HK-2 (cell line): ENCODE measurements around the gene CHD5.

Experiments
- DNase-seq: peaks from one replicate; pipeline ENCODE4 v3.0.0-alpha.2; 2018; ENCODE audit not compliant: unreplicated experiment

Gene CHD5

DNA sequence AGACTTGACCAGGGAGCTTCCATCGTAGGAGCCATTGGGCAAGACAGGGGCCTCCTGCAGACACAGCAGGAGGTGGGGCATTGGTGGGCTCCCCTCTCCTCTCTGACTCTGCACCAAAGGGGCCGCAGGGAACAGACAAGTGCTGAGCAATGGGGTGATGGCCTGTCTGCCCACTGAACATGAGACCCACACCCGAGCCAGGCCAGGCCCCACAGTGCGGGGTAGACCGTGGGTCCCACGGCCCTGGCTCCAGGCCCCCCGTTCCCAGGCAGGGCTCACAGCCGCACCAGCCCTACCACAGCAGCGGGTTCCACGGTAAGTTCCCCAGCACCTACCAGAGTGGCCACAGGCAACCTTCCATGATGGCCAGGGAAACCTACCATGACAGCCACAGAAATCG lies 45.9 kb downstream of the CHD5 start:
- DNase-seq, result no peak

GRCh38 chr1:6133146-6133895 lies 46.8 kb downstream of the CHD5 start:
- no peak for DNase-seq

DNA sequence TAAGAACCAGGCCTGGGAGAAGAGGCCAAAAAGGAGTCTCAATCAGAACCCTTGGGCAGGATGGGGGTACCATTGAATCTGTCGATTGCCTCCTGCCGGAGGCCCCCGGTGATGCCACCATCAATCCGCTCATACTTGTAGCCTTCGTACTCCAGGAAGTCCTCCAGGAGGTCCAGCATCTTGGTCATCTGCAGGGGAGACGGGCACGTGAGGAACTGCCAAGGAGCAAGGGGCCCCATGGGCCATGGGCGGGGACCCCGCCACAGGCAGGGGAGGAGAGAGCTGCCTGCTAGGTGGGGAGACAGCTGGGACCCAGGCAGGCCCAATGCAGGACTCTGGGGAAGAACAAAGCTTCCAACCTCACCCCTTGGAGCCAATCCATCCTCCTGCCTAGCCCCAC lies 48.6 kb downstream of the CHD5 start:
- DNase-seq, result no peak

DNA sequence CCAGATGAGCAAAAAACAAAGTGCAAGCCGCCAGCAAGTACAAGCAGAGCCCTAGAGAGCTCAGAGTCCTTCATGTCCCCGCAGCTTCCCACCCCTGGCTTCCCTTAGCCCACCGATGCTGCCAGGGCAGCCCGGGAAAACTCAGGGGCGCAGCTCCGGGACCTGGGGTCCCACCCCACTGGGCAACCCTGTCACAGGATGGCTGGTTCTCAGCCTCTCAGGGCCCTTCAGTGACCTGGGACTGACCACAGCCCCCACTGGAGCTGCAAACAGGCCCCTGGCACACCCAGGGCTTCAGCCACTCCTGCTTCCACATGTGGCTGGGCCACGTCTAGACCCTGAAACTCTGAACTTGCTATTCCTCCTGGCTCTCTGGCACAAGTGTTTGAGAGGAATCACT lies 49.5 kb downstream of the CHD5 start:
- no peak for DNase-seq

DNA sequence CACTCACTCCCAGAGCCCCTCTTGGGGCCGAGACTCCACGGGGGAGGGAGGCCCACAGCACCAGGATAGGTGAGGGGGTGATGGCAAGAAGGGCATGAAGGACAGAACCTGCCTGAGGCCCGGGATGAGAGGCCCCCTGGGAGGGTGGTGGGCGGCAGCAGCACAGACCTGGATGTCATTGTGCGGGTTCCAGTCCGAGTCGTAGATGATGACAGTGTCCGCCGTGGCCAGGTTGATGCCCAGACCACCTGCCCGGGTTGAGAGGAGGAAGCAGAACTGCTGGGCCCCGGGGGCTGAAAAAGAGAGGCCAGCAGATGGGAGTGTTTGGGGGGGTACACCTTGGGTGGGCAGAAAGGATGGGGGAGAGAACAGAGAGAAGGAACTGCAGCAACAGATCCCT lies 50.1 kb downstream of the CHD5 start:
- DNase-seq, result no peak

DNA sequence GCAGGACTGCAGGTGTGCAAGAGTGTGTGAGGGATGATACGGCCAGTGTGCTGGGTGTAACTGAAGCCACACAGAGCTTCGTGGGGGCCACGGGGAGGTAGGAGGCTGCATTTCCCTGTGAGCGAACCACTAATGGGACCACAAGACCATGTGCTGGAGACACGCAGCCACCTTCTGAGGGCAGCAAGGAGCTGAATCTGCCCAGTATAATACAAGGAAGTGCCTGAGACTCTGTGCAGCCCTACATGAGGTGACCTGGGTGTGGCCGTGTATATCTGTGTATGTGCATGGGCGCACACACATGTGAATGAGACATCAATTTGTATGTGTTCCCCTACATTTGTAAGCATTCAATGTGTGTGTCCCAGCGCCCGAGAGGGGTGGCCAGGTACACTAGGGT lies 50.8 kb downstream of the CHD5 start:
- DNase-seq, result no peak

DNA sequence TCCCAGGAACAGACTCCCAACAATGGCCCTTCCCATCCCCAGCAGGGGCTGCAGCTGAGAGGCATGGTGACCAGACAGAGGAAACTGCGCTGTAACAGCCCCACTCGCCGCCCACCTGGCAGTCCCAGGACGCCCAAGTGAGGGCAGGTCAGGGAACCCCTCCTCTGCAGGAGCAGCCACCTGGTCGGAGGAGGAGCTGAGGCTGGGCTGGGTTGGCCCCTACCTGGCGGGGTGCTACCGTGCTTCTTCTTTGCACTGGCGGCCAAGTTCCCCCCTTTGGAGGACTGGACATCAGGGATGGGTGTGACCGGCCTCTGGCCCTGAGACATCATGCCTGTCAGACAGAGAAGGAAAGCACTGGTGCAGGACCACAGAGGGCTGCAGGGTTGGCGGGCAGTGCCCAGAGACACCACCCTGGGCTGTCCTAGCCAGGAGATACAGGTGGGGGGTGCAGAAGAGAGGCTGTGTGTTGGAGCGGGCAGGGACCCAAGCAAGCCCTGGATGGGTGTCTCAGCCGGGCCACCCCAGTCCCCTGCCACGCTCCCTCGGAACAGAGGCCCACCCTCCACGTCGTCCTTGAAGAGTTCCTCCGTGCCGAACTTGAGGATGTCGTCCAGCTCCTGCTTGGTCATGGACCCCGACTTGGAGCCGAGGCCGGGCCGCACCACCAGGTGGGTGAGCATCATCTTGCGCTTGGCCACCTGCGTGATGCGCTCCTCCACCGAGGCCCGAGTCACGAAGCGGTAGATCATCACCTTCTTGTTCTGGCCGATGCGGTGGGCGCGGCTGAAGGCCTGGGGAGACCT lies 51.6 kb downstream of the CHD5 start:
- DNase-seq, result no peak

GRCh38 chr1:6127587-6128163 lies 52.4 kb downstream of the CHD5 start:
- DNase-seq, result no peak

GRCh38 chr1:6126521-6127067 lies 53.5 kb downstream of the CHD5 start:
- no peak for DNase-seq

- DNase-seq, result no peak
Measured at GRCh38 chr1:6126028-6126427, 54.1 kb downstream of the CHD5 start.

DNA sequence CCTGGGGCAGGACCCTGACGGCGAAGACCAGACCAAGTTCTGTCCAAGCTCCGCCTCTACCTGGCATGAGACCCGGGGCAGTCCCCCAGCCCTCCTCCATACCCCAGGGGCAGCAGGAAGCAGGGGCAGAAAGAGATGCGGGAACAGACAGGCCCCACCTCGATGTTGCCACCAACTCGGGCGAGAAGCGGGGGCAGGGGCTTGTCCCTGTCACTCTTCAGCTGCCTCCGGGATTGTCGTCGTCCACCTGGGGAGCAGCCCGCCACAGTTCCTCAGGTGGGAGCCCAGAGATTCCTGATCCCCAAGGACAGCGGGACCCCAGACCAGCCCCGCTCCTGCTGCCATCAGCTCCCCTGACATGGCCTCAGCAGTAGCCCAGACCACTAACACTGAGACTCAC lies 54.8 kb downstream of the CHD5 start:
- no peak for DNase-seq

DNA sequence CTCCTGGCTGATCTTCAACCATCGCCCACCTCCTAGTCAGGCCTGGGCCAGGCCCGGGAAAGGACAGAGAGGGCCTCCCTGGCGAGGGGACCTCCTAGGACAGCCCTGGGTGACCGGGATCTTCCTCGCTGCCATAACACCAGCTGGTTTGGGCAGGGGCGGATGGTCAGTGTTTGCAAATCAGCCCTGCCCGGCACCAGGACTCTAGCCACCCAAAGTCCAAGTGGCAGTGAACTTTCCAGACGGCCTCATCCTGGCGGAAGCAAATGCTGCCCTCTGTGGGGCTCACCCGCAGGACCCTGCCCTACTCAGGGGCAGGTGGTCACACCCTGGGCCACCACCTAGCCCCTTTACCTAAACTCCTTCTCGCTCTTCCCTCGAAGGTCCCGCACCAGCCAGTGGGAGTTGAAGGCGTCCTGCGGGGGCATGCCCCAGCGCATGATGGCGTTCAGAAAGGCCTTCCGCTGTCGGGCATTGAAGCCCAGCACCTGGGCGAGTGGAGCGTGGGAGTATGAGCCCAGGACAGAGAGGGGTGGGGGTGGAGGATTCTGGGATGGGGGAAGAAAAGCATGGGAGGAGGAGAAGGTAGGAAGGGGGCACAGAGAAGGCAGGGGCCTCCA lies 55.3 kb downstream of the CHD5 start:
- no peak for DNase-seq

GRCh38 chr1:6124341-6124740 lies 55.8 kb downstream of the CHD5 start:
- no peak for DNase-seq

GRCh38 chr1:6123816-6124215 lies 56.3 kb downstream of the CHD5 start:
- DNase-seq, result no peak

DNA sequence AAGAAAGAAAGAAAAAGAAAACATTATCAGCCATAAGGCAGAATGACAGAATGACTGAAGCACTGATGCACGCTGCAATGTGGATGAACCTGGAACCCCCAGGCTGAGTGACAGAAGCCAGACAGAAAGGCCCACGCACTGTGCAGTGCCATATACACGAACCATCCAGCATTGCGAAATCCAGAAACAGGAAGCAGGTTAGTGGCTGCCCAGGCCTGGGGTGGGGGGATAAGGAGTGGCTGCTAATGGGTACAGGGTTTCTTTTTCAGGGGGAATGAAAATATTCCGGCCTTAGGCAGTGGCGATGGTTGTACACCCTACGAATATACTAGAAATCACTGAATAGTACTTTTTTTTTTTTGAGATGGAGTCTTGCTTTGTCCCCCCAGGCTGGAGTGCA lies 57.0 kb downstream of the CHD5 start:
- no peak for DNase-seq

DNA sequence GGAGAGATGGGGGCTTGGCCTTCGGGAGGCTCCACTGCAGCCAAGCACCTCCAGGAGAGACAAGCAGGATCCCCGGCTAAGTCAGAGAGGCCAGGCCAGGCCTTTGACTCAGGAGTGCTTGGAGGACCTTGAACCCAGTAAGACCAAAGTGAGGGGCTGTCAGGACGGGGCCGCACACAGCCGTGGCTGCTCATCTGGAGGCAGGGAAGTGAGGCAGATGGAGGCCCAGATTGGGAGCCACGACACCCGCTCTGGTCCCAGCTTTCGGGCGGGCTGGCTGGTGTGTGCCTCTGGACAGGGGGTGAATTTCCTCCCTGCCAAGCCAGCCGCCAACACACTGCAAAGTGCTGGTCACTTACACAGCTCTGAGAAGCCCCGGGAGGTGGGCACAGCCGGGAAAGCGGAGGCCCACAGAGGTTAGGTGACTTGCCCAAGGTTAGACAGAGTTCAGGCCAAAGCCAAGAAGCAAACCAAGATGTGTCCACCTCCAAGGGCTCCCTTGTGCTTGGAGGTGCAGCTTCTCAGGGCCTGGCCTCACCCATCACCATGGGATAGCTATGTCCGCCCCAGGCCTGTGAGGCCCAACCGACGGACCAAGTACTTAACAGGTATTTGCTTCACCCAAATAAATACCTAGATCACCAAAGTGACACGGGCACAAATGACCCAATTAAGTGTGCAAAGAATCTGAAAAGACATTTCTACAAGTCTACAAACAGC lies 58.3 kb downstream of the CHD5 start:
- DNase-seq, result no peak

GRCh38 chr1:6121021-6121421 lies 59.1 kb downstream of the CHD5 start:
- no peak for DNase-seq

DNA sequence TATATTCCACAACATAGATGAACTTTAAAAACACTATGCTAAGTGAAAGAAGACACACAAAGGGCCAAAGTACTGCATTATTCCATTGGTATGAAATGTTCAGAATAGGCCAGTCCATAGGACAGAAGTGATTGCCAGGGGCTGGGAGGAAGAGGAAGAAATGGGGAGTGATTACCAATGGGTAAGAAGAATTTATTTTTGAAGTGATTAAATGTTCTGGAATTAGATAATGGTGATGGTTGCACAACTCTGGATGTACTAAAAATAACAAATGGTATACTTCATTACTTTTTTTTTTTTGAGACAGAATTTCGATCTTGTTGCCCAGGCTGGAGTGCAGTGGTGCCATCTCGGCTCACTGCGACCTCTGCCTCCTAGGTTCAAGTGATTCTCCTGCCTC lies 61.7 kb downstream of the CHD5 start:
- DNase-seq, result no peak

GRCh38 chr1:6117624-6118023 lies 62.5 kb downstream of the CHD5 start:
- DNase-seq, result no peak

DNA sequence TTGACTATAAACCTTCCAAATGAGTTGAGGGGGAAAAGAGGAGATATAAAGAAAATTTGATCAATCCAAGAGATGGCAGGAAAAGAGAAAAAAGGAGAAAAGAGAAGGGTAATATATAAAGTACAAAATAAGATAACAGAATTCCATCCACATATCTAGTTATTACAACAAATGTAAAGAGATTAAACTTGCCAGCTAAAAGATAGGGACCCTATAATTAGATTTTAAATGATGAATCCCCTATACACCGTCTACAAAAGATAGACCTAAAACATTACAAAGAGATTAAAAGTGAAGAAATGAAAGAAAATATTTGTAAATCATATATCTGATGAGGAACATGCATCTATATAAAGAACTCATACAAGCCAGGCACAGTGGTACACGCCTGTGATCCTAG lies 63.1 kb downstream of the CHD5 start:
- DNase-seq, result no peak

GRCh38 chr1:6116137-6116536 lies 64.0 kb downstream of the CHD5 start:
- no peak for DNase-seq

GRCh38 chr1:6113745-6114144 lies 66.4 kb downstream of the CHD5 start:
- no peak for DNase-seq
